HEK293 (cell line): ENCODE data around the gene NPNT.

Experiments used
- CTCF ChIA-PET: fragments of 350-600 bp; formaldehyde crosslinking; extraction: SDS; loops from one replicate; lab custom pipeline; 2021; ENCODE audit warnings: antibody characterized with exemption; lab: Yijun Ruan, JAX
- POLR2A ChIA-PET: fragments of 300-600 bp; formaldehyde crosslinking; extraction: SDS; loops from one replicate; lab custom pipeline; 2020; ENCODE audit warnings: antibody characterized with exemption, inconsistent platforms; lab: Yijun Ruan, JAX
- H3K27ac ChIP-seq: fragments of 200-500 bp; sonication (Bioruptor generic); 2 replicates; pipeline ENCODE4 v1.5.1; 2014; ENCODE audit warnings: low read depth, low read length, control low read depth, inconsistent platforms; ENCODE audit errors: extremely low read depth
- H3K36me3 ChIP-seq, 2 experiments: fragments of 200-500 bp in 1 of 2; sonication (Bioruptor generic) in 1 of 2; 1 replicate in 1 of 2; 2 replicates in 1 of 2; pipeline ENCODE4 v1.5.1; 2014 to 2017; ENCODE audit warnings: inconsistent platforms in 2 of 2, low read length in 2 of 2; ENCODE audit not compliant: control insufficient read depth in 2 of 2, insufficient read depth in 1 of 2
- H3K4me1 ChIP-seq: fragments of 200-500 bp; sonication (Bioruptor generic); 2 replicates; pipeline ENCODE4 v1.5.1; 2014; ENCODE audit warnings: mild to moderate bottlenecking, low read length, inconsistent platforms; ENCODE audit not compliant: control insufficient read depth, insufficient read depth
- H3K4me3 ChIP-seq: 2 replicates; pipeline ENCODE4 v1.5.1; 2011; ENCODE audit warnings: low read depth, mild to moderate bottlenecking, control low read depth, low read length, moderate library complexity
- H3K9me3 ChIP-seq: fragments of 200-500 bp; sonication (Bioruptor generic); 2 replicates; pipeline ENCODE4 v1.5.1; 2014; ENCODE audit warnings: low read depth, low read length, inconsistent platforms; ENCODE audit not compliant: control insufficient read depth, insufficient read depth
- BCL11A ChIP-seq: fragments of 450-650 bp; formaldehyde crosslinking; IDR thresholded peaks from 2 replicates; pipeline ENCODE4 v1.5.1; 2016; ENCODE audit warnings: low read depth, missing biosample characterization, missing genetic modification characterization
- GLI4 ChIP-seq: fragments of 450-650 bp; formaldehyde crosslinking; IDR thresholded peaks from 2 replicates; pipeline ENCODE4 v1.5.1; 2016; ENCODE audit warnings: missing biosample characterization, missing genetic modification characterization
- KLF10 ChIP-seq: fragments of 450-650 bp; IDR thresholded peaks from 2 replicates; pipeline ENCODE4 v1.5.1; 2018; ENCODE audit warnings: missing biosample characterization, mild to moderate bottlenecking, missing genetic modification characterization
- KLF17 ChIP-seq: fragments of 450-650 bp; formaldehyde crosslinking; IDR thresholded peaks from 2 replicates; pipeline ENCODE4 v1.5.1; 2016; ENCODE audit warnings: missing biosample characterization, missing genetic modification characterization
- MEIS1 ChIP-seq: sonication (generic); formaldehyde crosslinking; IDR thresholded peaks from 2 replicates; pipeline ENCODE4 v1.8.1; 2022; ENCODE audit warnings: missing genetic modification reagents, mild to moderate bottlenecking, borderline replicate concordance
- PRDM6 ChIP-seq: fragments of 450-650 bp; formaldehyde crosslinking; IDR thresholded peaks from 2 replicates; pipeline ENCODE4 v1.5.1; 2017; ENCODE audit warnings: missing biosample characterization, missing genetic modification characterization
- RBAK ChIP-seq: fragments of 450-650 bp; formaldehyde crosslinking; IDR thresholded peaks from 2 replicates; pipeline ENCODE4 v1.5.1; 2016; ENCODE audit warnings: missing biosample characterization, missing genetic modification characterization
- ZBTB1 ChIP-seq: fragments of 450-650 bp; formaldehyde crosslinking; IDR thresholded peaks from 2 replicates; pipeline ENCODE4 v1.5.1; 2016; ENCODE audit warnings: missing biosample characterization, missing genetic modification characterization
- ZNF112 ChIP-seq: fragments of 450-650 bp; formaldehyde crosslinking; IDR thresholded peaks from 2 replicates; pipeline ENCODE4 v1.5.0; 2017; ENCODE audit warnings: missing biosample characterization, missing genetic modification characterization
- ZNF146 ChIP-seq: fragments of 450-650 bp; formaldehyde crosslinking; IDR thresholded peaks from 2 replicates; pipeline ENCODE4 v1.5.1; 2016; ENCODE audit warnings: missing biosample characterization, missing genetic modification characterization
- ZNF155 ChIP-seq: fragments of 450-650 bp; formaldehyde crosslinking; IDR thresholded peaks from 2 replicates; pipeline ENCODE4 v1.5.1; 2016; ENCODE audit warnings: missing biosample characterization, missing genetic modification characterization
- ZNF184 ChIP-seq: fragments of 450-650 bp; IDR thresholded peaks from 2 replicates; pipeline ENCODE4 v1.5.1; 2018; ENCODE audit warnings: missing biosample characterization, mild to moderate bottlenecking, missing genetic modification characterization
- ZNF391 ChIP-seq: fragments of 450-650 bp; formaldehyde crosslinking; IDR thresholded peaks from 2 replicates; pipeline ENCODE4 v1.5.1; 2016; ENCODE audit warnings: low read depth, missing biosample characterization, missing genetic modification characterization, borderline replicate concordance
- ZNF394 ChIP-seq: fragments of 450-650 bp; formaldehyde crosslinking; IDR thresholded peaks from 2 replicates; pipeline ENCODE4 v1.5.1; 2016; ENCODE audit warnings: missing biosample characterization, missing genetic modification characterization, mild to moderate bottlenecking, moderate library complexity, borderline replicate concordance
- ZNF433 ChIP-seq: fragments of 450-650 bp; formaldehyde crosslinking; IDR thresholded peaks from 2 replicates; pipeline ENCODE4 v1.5.1; 2016; ENCODE audit warnings: missing biosample characterization, missing genetic modification characterization, low read depth
- ZNF501 ChIP-seq: fragments of 450-650 bp; formaldehyde crosslinking; IDR thresholded peaks from 2 replicates; pipeline ENCODE4 v1.5.1; 2016; ENCODE audit warnings: missing biosample characterization, missing genetic modification characterization
- ZNF514 ChIP-seq: fragments of 450-650 bp; formaldehyde crosslinking; IDR thresholded peaks from 2 replicates; pipeline ENCODE4 v1.5.1; 2016; ENCODE audit warnings: missing biosample characterization, missing genetic modification characterization
- ZNF621 ChIP-seq: fragments of 450-650 bp; formaldehyde crosslinking; IDR thresholded peaks from 2 replicates; pipeline ENCODE4 v1.5.1; 2017; ENCODE audit warnings: missing biosample characterization, missing genetic modification characterization
- ZNF645 ChIP-seq: fragments of 450-650 bp; formaldehyde crosslinking; IDR thresholded peaks from 2 replicates; pipeline ENCODE4; 2016; ENCODE audit warnings: missing biosample characterization, missing genetic modification characterization
- ZNF658 ChIP-seq: fragments of 450-650 bp; formaldehyde crosslinking; IDR thresholded peaks from 2 replicates; pipeline ENCODE4; 2016; ENCODE audit warnings: missing biosample characterization, missing genetic modification characterization
- ZNF664 ChIP-seq: fragments of 450-650 bp; formaldehyde crosslinking; IDR thresholded peaks from 2 replicates; pipeline ENCODE4 v1.5.1; 2016; ENCODE audit warnings: missing biosample characterization, missing genetic modification characterization
- ZNF76 ChIP-seq: fragments of 450-650 bp; formaldehyde crosslinking; IDR thresholded peaks from 2 replicates; pipeline ENCODE4; 2016; ENCODE audit warnings: low read depth, missing biosample characterization, missing genetic modification characterization, borderline replicate concordance
- ZSCAN23 ChIP-seq: fragments of 450-650 bp; formaldehyde crosslinking; IDR thresholded peaks from 2 replicates; pipeline ENCODE4 v1.5.1; 2016; ENCODE audit warnings: missing biosample characterization, missing genetic modification characterization
- ZSCAN4 ChIP-seq: fragments of 450-650 bp; formaldehyde crosslinking; IDR thresholded peaks from 2 replicates; pipeline ENCODE4 v1.5.1; 2017; ENCODE audit warnings: missing biosample characterization, missing genetic modification characterization
- TF ChIP-seq, protein P1 (sequence below): IDR thresholded peaks from 2 replicates; pipeline ENCODE4 v1.6.1; 2011; ENCODE audit warnings: mild to moderate bottlenecking, low read depth, low read length, borderline replicate concordance
- TF ChIP-seq, protein P2 (sequence below): fragments of 450-650 bp; formaldehyde crosslinking; IDR thresholded peaks from 2 replicates; pipeline ENCODE4 v1.5.1; 2016; ENCODE audit warnings: missing biosample characterization, missing genetic modification characterization, borderline replicate concordance

The NPNT gene

GRCh38 chr4:105978684-105979296, 83.5 kb downstream of the NPNT start:
- no peaks in the 10 kb centered on the region for H3K9me3 ChIP-seq
- no peak overlapping the region for H3K27ac ChIP-seq
- TF ChIP-seq ZNF514 (tag by site-specific recombination) (no peak), ZNF76 (tag by site-specific recombination) (no peak), ZNF658 (tag by site-specific recombination) (no peak), GLI4 (tag by site-specific recombination) (no peak), ZSCAN4 (tag by site-specific recombination) (no peak), ZNF155 (tag by site-specific recombination) (no peak), RBAK (tag by site-specific recombination) (no peak), KLF10 (no peak), ZNF645 (tag by site-specific recombination) (no peak), ZNF394 (no peak), MEIS1 (CRISPR knock-in tag) (no peak), ZNF184 (tag by site-specific recombination) (no peak), PRDM6 (tag by site-specific recombination) (no peak), ZNF501 (tag by site-specific recombination) (no peak), ZBTB1 (tag by site-specific recombination) (no peak), ZNF112 (tag by site-specific recombination) (no peak), BCL11A (tag by site-specific recombination) (no peak), ZNF664 (tag by site-specific recombination) (no peak), ZNF146 (tag by site-specific recombination) (no peak), ZNF621 (no peak)
- no peaks in the 10 kb centered on the region for H3K36me3 ChIP-seq
- H3K4me3 ChIP-seq, result no peak overlapping the region
- ChIA-PET CTCF (no interaction called here), POLR2A (no interaction called here)
- H3K4me1 ChIP-seq, result no peaks in the 10 kb centered on the region

DNA sequence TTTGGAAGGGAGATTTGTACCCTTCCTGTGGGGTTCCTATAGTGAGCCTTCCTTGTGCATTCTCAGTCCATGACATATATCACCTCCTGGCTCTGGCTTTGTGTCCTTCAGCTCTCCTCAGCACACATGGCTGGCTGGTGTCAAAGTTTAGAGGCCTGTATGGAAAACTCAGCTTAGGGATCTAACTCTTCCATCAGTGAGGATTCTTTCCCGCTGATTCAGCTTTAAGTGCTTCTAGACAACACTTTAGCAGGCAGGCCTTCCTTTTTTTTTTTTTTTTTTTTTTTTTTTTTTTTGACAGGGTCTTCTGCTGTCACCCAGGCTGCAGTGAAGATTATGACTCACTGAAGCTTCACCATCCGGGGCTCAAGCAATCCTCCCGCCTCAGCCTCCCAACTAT, 84.2 kb downstream of the NPNT start:
- ChIA-PET POLR2A (no interaction called here), CTCF (no interaction called here)
- no peaks in the 10 kb centered on the region for H3K36me3 ChIP-seq
- H3K9me3 ChIP-seq, result no peaks in the 10 kb centered on the region
- H3K4me3 ChIP-seq, result no peak overlapping the region
- no peaks in the 10 kb centered on the region for H3K4me1 ChIP-seq
- H3K27ac ChIP-seq, result no peak overlapping the region
- TF ChIP-seq, protein P1, sequence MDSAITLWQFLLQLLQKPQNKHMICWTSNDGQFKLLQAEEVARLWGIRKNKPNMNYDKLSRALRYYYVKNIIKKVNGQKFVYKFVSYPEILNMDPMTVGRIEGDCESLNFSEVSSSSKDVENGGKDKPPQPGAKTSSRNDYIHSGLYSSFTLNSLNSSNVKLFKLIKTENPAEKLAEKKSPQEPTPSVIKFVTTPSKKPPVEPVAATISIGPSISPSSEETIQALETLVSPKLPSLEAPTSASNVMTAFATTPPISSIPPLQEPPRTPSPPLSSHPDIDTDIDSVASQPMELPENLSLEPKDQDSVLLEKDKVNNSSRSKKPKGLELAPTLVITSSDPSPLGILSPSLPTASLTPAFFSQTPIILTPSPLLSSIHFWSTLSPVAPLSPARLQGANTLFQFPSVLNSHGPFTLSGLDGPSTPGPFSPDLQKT, result no peak
- no peak for TF ChIP-seq KLF17 (tag by site-specific recombination)
- no peak for TF ChIP-seq ZSCAN23 (tag by site-specific recombination)
- TF ChIP-seq ZNF433, result no peak
- TF ChIP-seq, protein P2, sequence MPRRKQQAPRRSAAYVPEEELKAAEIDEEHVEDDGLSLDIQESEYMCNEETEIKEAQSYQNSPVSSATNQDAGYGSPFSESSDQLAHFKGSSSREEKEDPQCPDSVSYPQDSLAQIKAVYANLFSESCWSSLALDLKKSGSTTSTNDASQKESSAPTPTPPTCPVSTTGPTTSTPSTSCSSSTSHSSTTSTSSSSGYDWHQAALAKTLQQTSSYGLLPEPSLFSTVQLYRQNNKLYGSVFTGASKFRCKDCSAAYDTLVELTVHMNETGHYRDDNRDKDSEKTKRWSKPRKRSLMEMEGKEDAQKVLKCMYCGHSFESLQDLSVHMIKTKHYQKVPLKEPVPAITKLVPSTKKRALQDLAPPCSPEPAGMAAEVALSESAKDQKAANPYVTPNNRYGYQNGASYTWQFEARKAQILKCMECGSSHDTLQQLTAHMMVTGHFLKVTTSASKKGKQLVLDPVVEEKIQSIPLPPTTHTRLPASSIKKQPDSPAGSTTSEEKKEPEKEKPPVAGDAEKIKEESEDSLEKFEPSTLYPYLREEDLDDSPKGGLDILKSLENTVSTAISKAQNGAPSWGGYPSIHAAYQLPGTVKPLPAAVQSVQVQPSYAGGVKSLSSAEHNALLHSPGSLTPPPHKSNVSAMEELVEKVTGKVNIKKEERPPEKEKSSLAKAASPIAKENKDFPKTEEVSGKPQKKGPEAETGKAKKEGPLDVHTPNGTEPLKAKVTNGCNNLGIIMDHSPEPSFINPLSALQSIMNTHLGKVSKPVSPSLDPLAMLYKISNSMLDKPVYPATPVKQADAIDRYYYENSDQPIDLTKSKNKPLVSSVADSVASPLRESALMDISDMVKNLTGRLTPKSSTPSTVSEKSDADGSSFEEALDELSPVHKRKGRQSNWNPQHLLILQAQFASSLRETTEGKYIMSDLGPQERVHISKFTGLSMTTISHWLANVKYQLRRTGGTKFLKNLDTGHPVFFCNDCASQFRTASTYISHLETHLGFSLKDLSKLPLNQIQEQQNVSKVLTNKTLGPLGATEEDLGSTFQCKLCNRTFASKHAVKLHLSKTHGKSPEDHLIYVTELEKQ (tag by site-specific recombination), result no peak
- no peak for TF ChIP-seq ZNF391 (tag by site-specific recombination)
